KG1 (cell line): ENCODE results near the gene BACE2.
"Not testable (repeated sequence)": the region's sequence is repeated elsewhere in the genome, so short reads cannot be mapped to it uniquely, and the experiment has no call there.

Source experiments
- DNase-seq: peaks from one replicate; lab custom pipeline; 2025; lab: John Stamatoyannopoulos, UW

The BACE2 gene

DNA sequence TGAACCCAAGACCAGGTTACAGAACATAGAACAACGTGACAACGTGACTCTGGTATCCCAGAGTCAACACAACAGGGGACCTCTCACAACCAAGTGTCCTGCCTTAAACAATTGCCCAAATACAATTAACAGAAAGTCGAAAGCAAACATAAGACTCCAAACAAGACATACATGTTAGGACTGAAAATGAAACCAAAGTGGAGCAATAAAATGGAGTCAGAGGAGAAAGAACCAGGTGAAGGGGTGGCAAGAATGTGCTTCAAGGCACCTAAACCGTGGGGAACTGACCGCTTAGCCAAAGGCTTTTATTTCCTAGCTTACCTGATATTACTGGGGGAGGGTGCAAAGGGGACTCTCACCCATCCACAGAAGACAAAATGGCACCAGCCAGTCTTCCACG is 17.8 kb downstream of the BACE2 start:
- no peak for DNase-seq

DNA sequence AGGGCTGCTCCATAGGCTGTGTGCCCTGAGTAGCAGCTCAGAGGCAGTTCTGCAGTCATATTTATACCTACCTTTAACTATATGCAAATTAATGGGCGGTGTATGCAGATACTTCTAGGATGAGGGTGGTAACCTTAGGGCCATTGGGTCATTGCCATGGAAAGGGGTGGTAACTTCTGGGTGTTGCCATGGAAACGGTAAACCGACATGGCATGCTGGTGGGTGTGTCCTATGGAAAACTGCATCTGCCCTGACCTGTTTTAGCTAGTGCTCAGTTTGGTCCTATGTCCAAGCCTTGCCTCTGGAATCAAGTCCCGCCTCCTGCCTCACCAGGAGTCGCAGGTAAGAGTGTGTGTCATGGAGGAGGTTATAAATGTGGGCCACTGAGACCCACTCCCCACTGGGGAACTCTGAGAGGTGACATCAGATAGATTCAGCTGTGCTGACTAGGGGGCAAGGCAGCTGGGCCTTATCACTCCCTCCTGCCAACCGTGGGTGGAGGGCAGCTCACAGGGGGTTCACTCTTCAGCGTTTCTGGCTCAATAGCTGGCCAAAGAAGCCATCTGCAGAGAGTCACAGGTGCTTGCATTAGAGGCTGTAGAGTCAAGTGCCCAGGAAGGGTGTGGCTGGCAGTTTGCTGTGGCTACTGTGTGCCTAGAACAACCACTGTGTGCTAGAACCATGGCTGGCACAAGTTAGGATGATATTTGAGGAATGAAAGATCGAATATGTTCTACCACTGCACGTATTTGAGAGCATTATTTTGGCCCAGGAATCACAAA is 19.0 kb downstream of the BACE2 start:
- DNase-seq = no peak

DNA sequence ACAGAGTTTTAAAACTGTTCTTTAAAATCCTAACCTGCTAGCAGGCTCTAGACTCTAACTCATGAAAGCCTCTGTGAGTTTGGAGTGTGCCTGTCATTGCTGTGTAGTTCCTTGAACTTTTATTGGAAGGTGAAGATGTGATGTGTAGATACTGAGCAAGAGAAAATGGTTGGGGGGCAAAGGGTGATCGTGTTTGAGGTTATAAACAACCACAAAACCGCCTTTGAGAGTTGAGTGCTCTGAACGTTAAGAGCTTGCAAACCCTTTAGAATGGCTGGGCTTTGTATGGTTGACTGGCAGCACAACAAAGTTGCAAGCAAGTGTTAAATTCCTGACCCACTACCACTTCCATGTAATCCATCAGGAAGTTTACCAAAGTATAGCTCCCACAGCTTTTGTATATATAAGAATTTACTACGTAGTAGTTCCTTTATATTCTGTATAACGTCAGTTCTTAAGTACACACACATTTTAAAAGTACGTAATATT is 19.6 kb downstream of the BACE2 start:
- no peak for DNase-seq

DNA sequence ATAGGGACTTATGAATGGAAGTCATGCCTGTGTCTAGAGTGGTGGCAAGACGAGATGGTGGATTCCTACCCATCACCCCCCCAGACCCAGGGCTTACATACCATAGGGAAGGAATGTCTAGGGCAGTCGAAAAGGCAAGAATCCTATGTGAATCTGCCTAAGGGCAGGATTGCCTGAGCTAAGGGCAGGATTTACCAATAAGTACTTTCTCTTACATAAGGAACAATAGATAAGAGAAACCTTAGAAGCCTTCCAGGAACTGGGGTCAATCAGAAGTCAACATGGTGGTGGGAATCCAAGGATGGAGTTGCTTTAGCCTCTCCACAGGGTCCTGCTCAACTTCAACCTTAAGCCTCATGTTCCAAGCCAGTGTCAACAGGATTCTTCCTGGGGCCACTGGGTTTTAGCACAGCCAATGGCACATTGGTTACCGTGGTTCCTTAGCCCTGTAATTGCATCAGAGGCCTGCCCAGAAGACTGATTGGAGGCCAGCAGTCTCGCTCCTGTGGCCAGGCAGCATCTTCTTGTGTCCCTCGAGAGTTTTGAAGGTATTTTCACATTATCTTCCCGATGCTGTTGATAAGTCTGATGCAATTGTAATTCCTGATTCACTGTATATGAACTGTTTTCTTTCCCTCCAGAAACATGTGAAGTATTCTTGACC is 20.7 kb downstream of the BACE2 start:
- no peak for DNase-seq

DNA sequence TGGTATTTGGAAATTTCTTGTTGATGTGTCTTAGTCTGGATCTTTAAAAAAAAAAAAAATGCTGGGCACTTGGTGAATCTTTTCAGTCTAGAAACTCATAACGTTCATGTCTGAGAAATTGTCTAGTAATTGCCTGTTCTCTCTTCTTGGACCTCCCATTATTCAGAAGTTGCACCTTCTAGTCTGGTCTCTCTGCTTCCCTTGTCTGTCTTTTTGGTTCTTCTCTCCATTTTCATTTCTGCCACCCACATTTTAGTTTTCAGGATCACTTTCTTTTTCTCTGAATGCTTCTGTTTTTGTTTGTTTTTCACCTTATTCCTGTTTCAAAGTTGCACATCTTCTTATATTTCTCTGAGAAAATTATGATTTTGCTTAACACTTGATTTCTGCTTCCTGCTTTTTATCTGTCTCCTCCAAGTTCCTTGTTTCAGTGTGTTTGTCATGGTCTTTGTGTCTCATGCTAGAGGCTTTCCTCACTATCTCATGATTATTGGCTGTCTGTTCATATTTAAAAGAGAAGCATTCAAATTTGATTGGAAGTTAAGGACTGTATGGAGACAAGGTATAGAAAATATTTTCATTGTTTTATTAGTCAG is 21.3 kb downstream of the BACE2 start:
- no peak for DNase-seq

DNA sequence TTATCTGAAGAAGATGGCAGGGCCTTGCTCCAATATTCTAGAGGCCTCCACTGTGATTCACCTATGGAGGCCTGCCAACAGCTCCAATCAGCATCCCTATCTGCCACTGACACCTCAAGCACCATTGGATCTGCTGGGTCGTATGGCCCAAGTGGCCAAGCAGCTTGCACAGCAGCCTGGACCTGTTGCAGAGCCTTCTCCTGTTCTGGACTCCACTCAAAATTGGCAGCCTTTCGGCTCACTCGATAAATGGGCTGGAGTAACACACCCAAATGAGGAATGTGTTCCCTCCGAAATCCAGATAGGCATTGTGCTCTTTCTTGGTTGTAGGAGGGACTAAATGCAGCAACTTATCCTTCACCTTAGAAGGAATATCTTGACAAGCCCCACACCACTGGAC is 24.6 kb downstream of the BACE2 start:
- DNase-seq = not testable (repeated sequence)

DNA sequence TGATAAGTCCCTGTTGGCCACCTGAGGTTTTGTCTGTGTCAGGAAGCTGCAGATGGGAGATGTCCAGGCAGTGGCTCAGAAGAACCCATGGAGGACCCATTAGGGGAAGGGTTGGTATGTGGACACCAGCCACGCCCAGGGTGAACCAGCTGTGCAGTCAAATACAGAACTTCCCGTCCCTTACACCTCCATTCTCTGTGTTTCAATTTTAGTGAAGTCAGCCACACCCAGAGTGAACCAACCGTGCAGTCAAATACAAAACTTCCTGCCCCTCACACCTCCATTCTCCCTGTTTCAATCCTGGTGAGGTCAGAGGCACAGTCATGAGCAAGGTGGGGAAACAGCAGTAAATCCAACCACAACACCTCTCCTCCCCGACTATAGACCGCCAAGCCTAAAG is 27.4 kb downstream of the BACE2 start:
- no peak for DNase-seq

DNA sequence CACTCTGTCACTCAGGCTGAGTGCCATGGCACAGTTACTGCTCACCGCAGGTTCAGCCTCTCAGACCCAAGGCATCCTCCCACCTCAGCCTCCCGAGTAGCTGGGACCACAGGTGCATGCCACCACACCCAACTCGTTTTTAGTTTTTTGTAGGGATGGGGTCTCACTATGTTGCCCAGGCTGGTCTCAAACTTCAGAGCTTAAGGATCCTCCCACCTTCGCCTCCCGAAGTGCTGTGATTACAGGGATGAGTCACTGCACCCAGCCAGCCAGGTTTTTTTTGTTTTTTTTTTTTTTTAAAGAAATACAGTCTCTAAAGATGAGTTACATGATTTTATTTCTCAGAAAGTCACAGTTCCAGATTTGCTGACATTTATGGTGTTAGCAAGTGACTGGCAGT is 29.0 kb downstream of the BACE2 start:
- no peak for DNase-seq

DNA sequence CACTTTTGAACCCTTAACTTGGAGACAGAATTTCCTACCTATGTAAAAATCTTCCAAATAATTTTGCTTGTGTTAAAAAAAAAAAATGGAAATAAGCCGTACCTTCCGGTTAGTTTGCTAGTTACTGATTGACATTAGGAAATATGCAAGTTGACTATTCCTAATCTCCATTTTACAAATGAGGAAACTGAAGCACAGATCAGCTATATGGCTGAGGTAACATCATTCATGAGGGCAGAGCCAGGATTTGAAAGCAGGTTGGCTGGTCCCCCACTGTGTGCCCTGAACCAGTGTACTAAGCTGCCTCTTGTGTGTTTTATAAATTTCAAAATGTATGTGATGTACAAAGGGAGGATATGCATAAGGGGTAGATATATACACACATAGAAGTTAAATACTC is 29.6 kb downstream of the BACE2 start:
- no peak for DNase-seq

DNA sequence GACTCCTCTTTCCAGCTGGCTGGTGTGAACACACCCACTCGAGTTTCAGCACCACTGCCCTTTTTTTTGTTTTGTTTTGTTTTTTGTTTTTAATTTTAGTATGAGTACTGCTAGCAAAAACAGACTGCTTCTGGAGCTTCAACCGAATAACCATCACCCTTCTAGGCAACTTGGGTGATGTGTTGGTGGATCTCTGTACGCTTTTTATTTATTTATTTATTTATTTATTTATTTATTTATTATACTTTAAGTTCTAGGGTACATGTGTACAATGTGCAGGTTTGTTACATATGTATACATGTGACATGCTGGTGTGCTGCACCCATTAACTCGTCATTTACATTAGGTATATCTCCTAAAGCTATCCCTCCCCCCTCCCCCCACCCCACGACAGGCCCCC is 30.7 kb downstream of the BACE2 start:
- DNase-seq = not testable (repeated sequence)

DNA sequence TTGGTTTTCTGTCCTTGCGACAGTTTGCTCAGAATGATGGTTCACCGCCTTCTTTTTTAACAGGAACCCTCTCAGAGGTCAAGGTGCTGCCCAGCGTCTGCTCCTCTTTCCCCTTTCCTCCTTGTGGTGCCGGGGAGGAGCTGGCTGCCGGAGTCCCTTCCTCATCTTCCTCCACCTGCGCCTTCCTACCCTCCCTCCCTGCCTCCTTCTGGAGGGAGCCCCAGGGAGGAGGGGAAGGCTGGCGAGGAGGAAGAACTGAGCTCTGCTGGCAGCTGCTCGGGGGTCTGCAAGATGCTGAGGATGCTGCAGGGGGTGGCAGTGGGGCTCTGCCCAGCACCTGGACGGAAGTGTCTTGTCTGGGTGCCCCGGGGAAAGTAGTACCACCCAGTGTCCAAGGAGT is 31.2 kb downstream of the BACE2 start:
- no peak for DNase-seq

DNA sequence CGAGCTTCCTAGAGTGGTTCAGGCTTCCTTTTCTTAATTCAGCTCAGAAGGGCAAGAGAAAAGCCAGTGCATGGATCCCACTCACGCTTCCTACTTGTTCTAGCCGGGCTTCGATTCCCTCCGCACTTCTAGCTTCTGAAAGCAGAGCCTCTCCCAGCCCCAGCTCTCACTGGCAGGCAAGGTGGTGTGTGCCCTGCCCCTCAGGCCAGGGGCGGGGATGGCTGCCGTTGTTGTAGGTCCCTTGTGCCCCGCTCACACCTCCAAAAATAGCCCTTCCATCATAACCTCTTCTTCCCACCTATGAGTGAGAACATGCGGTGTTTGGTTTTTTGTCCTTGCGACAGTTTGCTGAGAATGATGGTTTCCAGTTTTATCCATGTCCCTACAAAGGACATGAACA is 31.6 kb downstream of the BACE2 start:
- no peak for DNase-seq

DNA sequence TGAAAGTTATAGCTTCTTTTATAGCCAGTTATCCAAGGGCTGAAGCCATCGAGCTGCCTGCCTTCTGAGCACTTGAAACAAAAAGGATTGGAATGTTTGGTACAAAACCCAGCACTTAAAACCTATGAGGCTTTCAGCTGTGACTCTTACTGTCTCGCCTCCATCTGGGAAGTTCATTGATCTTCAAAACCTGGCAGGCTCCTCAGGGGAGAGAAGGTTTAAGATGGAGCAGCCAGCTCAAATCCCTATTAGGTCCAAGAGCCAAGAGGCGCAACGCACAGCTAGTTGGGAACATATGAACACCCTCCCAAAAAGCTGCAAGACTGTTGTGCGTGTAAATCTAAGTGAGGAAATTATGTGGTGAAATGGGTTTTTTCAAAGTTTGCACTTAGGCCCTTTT is 33.4 kb downstream of the BACE2 start:
- DNase-seq = no peak

DNA sequence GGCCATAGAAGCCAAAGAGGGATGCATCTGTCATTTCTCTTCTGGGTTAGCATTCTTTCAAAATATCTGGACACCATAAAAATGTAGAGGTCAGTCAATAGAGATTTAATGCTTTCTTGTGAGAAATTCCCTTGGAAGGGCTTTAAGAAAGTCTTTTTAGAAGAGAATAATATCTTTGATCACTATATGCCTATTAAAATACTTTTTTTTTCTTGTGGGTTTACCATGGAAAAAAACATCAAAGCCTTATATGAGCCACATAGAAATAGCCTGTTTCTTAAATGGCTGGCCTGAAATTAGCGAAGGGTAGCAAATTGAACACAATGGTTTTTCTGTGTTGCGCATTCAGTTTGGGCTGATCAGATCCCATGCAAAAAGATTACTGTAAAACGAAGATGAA is 36.8 kb downstream of the BACE2 start:
- no peak for DNase-seq

DNA sequence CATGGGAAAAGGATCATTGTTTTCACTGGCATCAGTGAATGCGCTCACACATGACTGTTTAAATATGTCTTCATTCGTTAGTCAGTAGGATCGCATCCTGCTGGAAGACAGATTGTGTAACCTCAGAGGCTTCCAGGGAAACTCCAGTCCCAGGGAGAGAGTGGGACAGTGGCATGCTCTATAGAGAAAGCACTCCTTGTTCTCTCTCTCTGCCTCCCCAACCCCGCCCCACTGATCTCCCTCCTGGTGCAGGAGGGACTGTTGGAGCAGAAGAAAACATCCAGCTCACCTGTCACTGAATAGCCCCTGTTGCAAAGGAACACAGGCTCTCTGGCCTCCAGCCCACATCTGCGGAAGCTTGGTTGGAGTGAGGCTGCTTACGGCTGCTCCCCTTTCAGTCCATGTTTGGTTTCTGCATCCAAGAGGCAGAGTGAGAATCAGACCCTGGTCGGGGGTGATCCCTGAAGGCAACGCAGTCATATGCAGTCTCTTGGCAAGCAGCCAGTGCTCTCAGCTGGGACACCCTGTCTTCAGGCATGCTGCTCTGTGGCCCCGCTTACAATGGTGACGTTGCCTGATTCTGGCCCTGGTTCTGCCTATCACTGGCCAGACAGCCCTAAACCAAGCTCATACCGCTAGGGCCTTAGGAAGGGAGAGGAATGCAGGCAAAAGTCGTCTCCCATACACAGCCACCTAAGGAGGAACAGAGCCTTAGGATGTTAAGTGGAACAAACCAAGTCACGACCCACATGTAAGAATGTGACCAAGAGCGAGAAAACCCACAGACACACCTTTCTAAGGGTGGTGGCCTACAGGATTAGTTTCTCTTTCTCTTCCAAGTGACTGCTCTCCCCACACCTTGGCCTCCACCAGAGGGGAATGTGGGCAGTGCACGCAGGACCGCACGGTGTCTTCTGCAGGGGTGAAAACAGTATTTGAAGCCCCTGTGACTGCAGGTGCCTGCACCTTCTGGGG is 39.7 kb downstream of the BACE2 start:
- no peak for DNase-seq

DNA sequence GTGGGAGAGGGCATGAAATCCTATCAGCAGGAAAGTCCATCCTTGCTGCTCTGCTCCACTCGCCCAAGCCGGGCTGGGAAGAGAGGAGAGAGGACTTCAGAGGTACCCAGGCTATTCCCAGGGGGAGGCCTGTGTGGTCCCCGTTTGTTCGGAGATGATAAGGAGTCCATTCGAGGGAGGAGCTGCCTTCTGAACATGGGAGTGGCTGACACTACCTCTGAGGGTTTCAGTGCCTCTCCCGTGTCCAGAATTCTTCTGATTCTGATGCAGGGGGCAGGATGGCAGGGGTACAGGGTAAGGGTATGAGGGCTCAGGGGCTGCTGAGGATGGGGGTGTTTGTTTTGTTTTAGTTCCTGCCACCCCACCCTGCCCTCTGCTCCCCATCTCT is 40.4 kb downstream of the BACE2 start:
- DNase-seq = no peak

DNA sequence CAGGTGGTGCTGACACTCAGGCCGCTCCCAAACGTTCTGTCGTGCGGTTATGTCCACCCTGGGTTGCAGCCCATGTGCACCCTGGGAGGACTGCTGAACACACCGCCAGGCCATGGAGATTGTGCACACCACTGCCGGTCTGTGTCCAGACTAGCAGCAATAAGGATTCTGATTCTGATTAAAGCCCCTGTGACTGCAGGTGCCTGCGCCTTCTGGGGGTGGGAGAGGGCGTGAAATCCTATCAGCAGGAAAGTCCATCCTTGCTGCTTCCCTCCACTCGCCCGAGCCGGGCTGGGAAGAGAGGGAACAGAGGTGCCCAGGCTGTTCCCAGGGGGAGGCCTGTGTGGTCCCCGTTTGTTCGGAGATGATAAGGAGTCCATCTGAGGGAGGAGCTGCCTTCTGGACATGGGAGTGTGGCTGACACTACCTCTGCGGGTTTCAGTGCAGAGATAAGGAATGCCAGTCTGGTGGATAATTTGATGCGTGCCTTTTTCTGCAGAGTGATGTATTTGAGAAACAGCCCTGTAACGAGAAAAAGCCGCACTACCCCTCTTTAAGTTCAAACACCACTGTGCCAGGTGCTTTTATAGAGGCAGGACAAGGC is 41.2 kb downstream of the BACE2 start:
- no peak for DNase-seq

DNA sequence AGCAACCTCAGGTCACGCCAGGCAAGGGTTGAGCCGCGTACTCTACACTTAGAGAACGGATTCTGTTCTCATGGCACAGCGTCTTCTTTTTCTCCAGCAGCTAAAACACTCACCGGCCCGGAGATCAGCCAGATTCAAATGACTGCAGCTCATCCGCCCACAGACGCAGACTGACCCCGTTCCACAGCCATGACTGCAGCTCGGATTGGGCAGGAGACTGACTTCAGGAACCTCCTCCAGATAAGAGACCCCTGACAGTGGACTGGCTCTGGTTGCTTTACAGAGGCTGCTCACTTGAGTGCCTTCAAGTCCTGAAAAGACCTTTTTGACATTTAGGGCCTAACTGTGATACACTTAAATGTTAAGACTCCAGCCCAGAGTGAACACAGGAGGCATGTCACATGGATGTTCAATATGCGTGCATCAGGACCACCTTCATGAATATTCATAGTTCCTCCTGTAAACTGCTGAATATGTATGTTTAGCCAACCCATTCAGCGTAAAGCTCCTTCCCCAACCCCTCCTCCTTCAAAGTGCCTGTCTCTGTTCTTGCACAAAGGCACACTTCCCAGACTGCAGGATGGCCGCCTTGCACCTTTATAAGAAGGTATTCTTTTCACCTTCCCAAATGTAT is 42.6 kb downstream of the BACE2 start:
- no peak for DNase-seq

DNA sequence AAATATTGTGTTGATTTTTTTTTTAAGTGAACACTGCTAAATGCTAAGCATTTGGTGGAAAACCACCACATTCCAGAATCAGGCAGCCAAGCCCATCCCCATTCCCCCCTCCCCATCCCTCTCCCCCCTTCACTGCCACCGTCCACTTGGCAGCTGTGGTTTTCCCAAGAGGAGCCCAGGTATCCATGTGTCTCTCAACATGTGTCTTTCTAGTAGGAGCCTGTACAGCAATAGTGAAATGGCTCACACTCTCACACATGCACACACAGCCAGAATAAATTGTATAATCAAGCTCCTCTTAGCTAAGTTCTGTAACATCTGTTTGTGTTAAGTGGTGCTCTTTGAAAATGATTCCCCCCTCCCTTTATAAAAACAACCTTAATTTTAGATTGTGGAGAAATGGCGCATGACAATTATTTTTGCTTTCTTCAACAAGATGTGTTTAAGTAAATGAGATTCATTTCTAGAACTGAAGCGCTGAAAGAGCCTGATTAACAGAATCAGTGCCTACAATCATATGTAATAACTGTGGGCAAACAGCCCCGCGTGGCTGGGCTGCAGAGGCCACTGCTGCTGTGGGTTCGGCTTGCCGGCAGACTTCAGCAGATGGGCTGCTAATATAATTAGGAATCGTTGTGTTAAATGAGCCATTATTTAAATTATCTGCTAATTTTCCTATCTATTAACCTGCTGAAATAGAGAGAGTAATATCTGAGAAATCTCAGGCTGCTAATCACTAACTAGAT is 43.3 kb downstream of the BACE2 start:
- DNase-seq = no peak

DNA sequence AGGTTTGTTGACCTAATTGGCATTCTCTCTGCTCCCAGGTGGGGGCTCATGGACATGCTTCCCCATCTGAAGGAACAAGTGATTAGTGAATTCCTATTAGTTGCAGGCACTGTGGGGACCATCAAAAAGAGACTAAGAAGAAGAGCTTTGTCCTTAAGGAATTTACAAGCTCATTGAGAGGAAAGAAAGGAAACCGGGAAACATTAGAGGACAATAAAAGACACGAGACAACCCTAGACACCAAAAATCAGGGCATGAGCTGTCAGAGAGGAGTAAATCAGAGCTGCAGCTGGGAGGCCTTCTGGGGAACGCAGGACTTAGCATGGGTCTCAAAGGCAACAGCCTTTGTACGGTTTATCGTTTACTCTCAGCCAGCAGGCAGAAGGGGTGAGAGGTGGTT is 45.1 kb downstream of the BACE2 start:
- DNase-seq = no peak
